Measurements from ENCODE around the gene AIF1.
A peak's percentile ranks its signal among the peaks of the same experiment; 100 is the strongest.

- no peak for TF ChIP-seq CTCF (conservative IDR thresholded peaks at IDR 0.05; ENCODE audit: low read depth in 2 of 2)
- TF ChIP-seq EZH2phosphoT487 (IDR thresholded peaks at IDR 0.05; ENCODE audit: unreplicated experiment) = no peak
- TF ChIP-seq EZH2 (IDR thresholded peaks at IDR 0.05; ENCODE audit: low read depth, unreplicated experiment) = no peak
- TF ChIP-seq POLR2AphosphoS5 (IDR thresholded peaks at IDR 0.05; ENCODE audit: low read depth) = peak; percentile 90
- TF ChIP-seq REST (IDR thresholded peaks at IDR 0.05; ENCODE audit: unreplicated experiment) = no peak
- TF ChIP-seq ZNF114 (CRISPR knock-in tag; IDR thresholded peaks at IDR 0.05) = no peak
- peak; percentile 86 for TF ChIP-seq CREB1 (CRISPR knock-in tag; IDR thresholded peaks at IDR 0.05; ENCODE audit: low read depth)
- TF ChIP-seq NANOG (IDR thresholded peaks at IDR 0.05; ENCODE audit: borderline replicate concordance) = no peak
- no peak for TF ChIP-seq STAT1 (IDR thresholded peaks at IDR 0.05; ENCODE audit: unreplicated experiment)
- no peak for TF ChIP-seq JUNB (IDR thresholded peaks at IDR 0.05; ENCODE audit: unreplicated experiment)
- TF ChIP-seq ZNF331 (CRISPR knock-in tag; IDR thresholded peaks at IDR 0.05; ENCODE audit: low read depth) = no peak
- TF ChIP-seq ETS1 (IDR thresholded peaks at IDR 0.05) = no peak; the same call in 1 of the 2 replicates
- TF ChIP-seq ZNF462 (CRISPR knock-in tag; IDR thresholded peaks at IDR 0.05) = no peak
Measured at GRCh38 chr6:31619805-31620585, 5.0 kb downstream of the AIF1 start.
